IPS DF 6.9 (cell line): Measurements from ENCODE around the gene USP28.
"Not testable (repeated sequence)": the region's sequence is repeated elsewhere in the genome, so short reads cannot be mapped to it uniquely, and the experiment has no call there.

Experiments
- DNase-seq: peaks from one replicate; pipeline ENCODE4 v3.0.0-alpha.2; 2013; ENCODE audit warnings: low read depth, low spot score
- H3K27ac ChIP-seq: one replicate; pipeline ENCODE4 v1.5.1; 2013; ENCODE audit warnings: low read length, control low read depth
- H3K27me3 ChIP-seq: 2 replicates; pipeline ENCODE4 v1.6.1; 2013; ENCODE audit warnings: mild to moderate bottlenecking, low read length; ENCODE audit not compliant: control insufficient read depth, insufficient read depth
- H3K36me3 ChIP-seq: 2 replicates; pipeline ENCODE4 v1.6.1; 2013; ENCODE audit warnings: low read length; ENCODE audit not compliant: control insufficient read depth, insufficient read depth
- H3K4me1 ChIP-seq: 2 replicates; pipeline ENCODE4 v1.6.1; 2013; ENCODE audit warnings: low read length; ENCODE audit not compliant: control insufficient read depth, insufficient read depth
- H3K4me3 ChIP-seq: 2 replicates; pipeline ENCODE4 v1.5.1; 2013; ENCODE audit warnings: mild to moderate bottlenecking, low read length
- H3K9me3 ChIP-seq: 2 replicates; pipeline ENCODE4 v1.6.1; 2013; ENCODE audit warnings: low read length, inconsistent platforms; ENCODE audit not compliant: control insufficient read depth, insufficient read depth
- WGBS: extraction: QIAGEN DNeasy Blood & Tissue Kit; methylation state at CpG from one replicate; pipeline ENCODE4 v1.1.7; 2013; ENCODE audit warnings: mixed read lengths, missing lambda C conversion rate; ENCODE audit not compliant: insufficient read length, insufficient coverage; 5-methylcytosine and 5-hydroxymethylcytosine counted together

USP28 gene

GRCh38 chr11:113901141-113901540 lies 25.8 kb upstream of the USP28 start:
- no peak for DNase-seq
- H3K36me3 ChIP-seq: no peaks in the 10 kb centered on the region
- no peaks in the 10 kb centered on the region for H3K27me3 ChIP-seq
- no CpG with 5 or more reads among the region's 2 CpGs for WGBS
- no peaks in the 10 kb centered on the region for H3K9me3 ChIP-seq
- H3K4me1 ChIP-seq: peaks cover 2% of the 10 kb centered on the region; the same call in 1 of the 2 replicates
- H3K27ac ChIP-seq: no peak overlapping the region
- no peak overlapping the region for H3K4me3 ChIP-seq

GRCh38 chr11:113896156-113896879 lies 20.9 kb upstream of the USP28 start:
- H3K27me3 ChIP-seq: no peaks in the 10 kb centered on the region
- H3K27ac ChIP-seq: no peak overlapping the region
- DNase-seq: no peak
- no CpG with 5 or more reads among the region's 10 CpGs for WGBS
- H3K36me3 ChIP-seq: no peaks in the 10 kb centered on the region
- H3K4me3 ChIP-seq: no peak overlapping the region
- no peaks in the 10 kb centered on the region for H3K4me1 ChIP-seq
- no peaks in the 10 kb centered on the region for H3K9me3 ChIP-seq

GRCh38 chr11:113895367-113896155 lies 20.2 kb upstream of the USP28 start:
- Histone ChIP-seq H3K27me3 (no peaks in the 10 kb centered on the region), H3K4me1 (no peaks in the 10 kb centered on the region), H3K4me3 (no peak overlapping the region), H3K27ac (no peak overlapping the region), H3K9me3 (no peaks in the 10 kb centered on the region), H3K36me3 (no peaks in the 10 kb centered on the region)
- DNase-seq: no peak
- WGBS: no CpG with 5 or more reads among the region's 10 CpGs

- no peak for DNase-seq
- Histone ChIP-seq H3K4me3 (no peak overlapping the region), H3K36me3 (no peaks in the 10 kb centered on the region), H3K9me3 (no peaks in the 10 kb centered on the region), H3K27me3 (no peaks in the 10 kb centered on the region), H3K4me1 (no peaks in the 10 kb centered on the region), H3K27ac (no peak overlapping the region)
- no CpG with 5 or more reads among the region's 9 CpGs for WGBS
These were observed 19.1 kb upstream of the USP28 start for GRCh38 chr11:113894421-113894996.

GRCh38 chr11:113888848-113889247 lies 13.5 kb upstream of the USP28 start:
- Histone ChIP-seq H3K4me1 (no peaks in the 10 kb centered on the region), H3K9me3 (no peaks in the 10 kb centered on the region), H3K27ac (no peak overlapping the region), H3K36me3 (no peaks in the 10 kb centered on the region), H3K4me3 (no peak overlapping the region), H3K27me3 (no peaks in the 10 kb centered on the region)
- no peak for DNase-seq

- no peak overlapping the region for H3K27ac ChIP-seq
- H3K36me3 ChIP-seq: no peaks in the 10 kb centered on the region
- WGBS: no CpG with 5 or more reads among the region's 6 CpGs
These were observed 10.5 kb upstream of the USP28 start for GRCh38 chr11:113885897-113886296.

GRCh38 chr11:113884361-113884836 lies 9.0 kb upstream of the USP28 start:
- Histone ChIP-seq H3K27me3 (no peaks in the 10 kb centered on the region), H3K4me3 (no peak overlapping the region), H3K9me3 (no peaks in the 10 kb centered on the region), H3K4me1 (no peaks in the 10 kb centered on the region), H3K36me3 (no peaks in the 10 kb centered on the region), H3K27ac (no peak overlapping the region)
- WGBS: no CpG with 5 or more reads among the region's 7 CpGs
- no peak for DNase-seq

More at GRCh38 chr11:113885897-113886296, 10.5 kb upstream of the USP28 start:
- Histone ChIP-seq H3K4me1 (no peaks in the 10 kb centered on the region), H3K27me3 (no peaks in the 10 kb centered on the region), H3K9me3 (no peaks in the 10 kb centered on the region), H3K4me3 (no peak overlapping the region)
- no peak for DNase-seq

- Histone ChIP-seq H3K9me3 (no peaks in the 10 kb centered on the region), H3K36me3 (no peaks in the 10 kb centered on the region), H3K27ac (no peak overlapping the region), H3K4me1 (no peaks in the 10 kb centered on the region), H3K27me3 (no peaks in the 10 kb centered on the region), H3K4me3 (no peak overlapping the region)
- WGBS: no CpG with 5 or more reads among the region's 1 CpG
- DNase-seq: no peak
These were observed 6.5 kb upstream of the USP28 start for GRCh38 chr11:113881856-113882255.

- Histone ChIP-seq H3K36me3 (no peaks in the 10 kb centered on the region), H3K4me1 (peaks cover 3% of the 10 kb centered on the region; the same call in 1 of the 2 replicates), H3K27ac (no peak overlapping the region), H3K27me3 (no peaks in the 10 kb centered on the region), H3K9me3 (no peaks in the 10 kb centered on the region), H3K4me3 (no peak overlapping the region)
- no peak for DNase-seq
- no CpG with 5 or more reads among the region's 4 CpGs for WGBS
These were observed 5.6 kb upstream of the USP28 start for GRCh38 chr11:113880971-113881370.

- not testable (repeated sequence) for H3K9me3 ChIP-seq, H3K4me3 ChIP-seq, H3K27ac ChIP-seq, DNase-seq, H3K4me1 ChIP-seq, H3K36me3 ChIP-seq, H3K27me3 ChIP-seq
- WGBS: no CpG with 5 or more reads among the region's 4 CpGs
These were observed 4.1 kb upstream of the USP28 start for GRCh38 chr11:113879446-113879845.
